Subcutaneous abdominal adipose tissue (tissue), 5 donors: ENCODE data around the gene SLC38A5.

ENCODE experiments used
- H3K27ac ChIP-seq: one replicate; pipeline ENCODE4 v1.7.0; 2013; ENCODE audit warnings: low read depth, mild to moderate bottlenecking, inconsistent platforms, low read length, moderate library complexity
- H3K27me3 ChIP-seq, 5 donors: one replicate each; pipeline ENCODE4 v1.7.0; 2013; ENCODE audit warnings: low read length in 5 of 5, inconsistent platforms in 1 of 5; ENCODE audit not compliant: control insufficient read depth in 5 of 5, insufficient read depth in 4 of 5
- H3K36me3 ChIP-seq, 5 donors: one replicate each; pipeline ENCODE4 v1.7.0; 2013; ENCODE audit warnings: low read length in 5 of 5; ENCODE audit not compliant: control insufficient read depth in 5 of 5, insufficient read depth in 5 of 5
- H3K4me1 ChIP-seq, 5 donors: one replicate each; pipeline ENCODE4 v1.7.0; 2013; ENCODE audit warnings: low read length in 5 of 5, mild to moderate bottlenecking in 3 of 5, moderate library complexity in 1 of 5; ENCODE audit not compliant: control insufficient read depth in 5 of 5, insufficient read depth in 5 of 5
- H3K4me3 ChIP-seq, 5 donors: one replicate each; pipeline ENCODE4 v1.7.0; 2013; ENCODE audit warnings: low read length in 5 of 5, low read depth in 1 of 5
- H3K9ac ChIP-seq, 5 donors: one replicate each; pipeline ENCODE4 v1.7.0; 2013; ENCODE audit warnings: low read length in 5 of 5, mild to moderate bottlenecking in 4 of 5, moderate library complexity in 3 of 5
- H3K9me3 ChIP-seq, 5 donors: one replicate each; pipeline ENCODE4 v1.7.0; 2013; ENCODE audit warnings: low read length in 5 of 5; ENCODE audit not compliant: control insufficient read depth in 5 of 5
- donor health status: healthy.
- donor health status: healthy.
- donor health status: healthy.
- donor health status: healthy.
- donor health status: healthy.

The SLC38A5 gene

DNA sequence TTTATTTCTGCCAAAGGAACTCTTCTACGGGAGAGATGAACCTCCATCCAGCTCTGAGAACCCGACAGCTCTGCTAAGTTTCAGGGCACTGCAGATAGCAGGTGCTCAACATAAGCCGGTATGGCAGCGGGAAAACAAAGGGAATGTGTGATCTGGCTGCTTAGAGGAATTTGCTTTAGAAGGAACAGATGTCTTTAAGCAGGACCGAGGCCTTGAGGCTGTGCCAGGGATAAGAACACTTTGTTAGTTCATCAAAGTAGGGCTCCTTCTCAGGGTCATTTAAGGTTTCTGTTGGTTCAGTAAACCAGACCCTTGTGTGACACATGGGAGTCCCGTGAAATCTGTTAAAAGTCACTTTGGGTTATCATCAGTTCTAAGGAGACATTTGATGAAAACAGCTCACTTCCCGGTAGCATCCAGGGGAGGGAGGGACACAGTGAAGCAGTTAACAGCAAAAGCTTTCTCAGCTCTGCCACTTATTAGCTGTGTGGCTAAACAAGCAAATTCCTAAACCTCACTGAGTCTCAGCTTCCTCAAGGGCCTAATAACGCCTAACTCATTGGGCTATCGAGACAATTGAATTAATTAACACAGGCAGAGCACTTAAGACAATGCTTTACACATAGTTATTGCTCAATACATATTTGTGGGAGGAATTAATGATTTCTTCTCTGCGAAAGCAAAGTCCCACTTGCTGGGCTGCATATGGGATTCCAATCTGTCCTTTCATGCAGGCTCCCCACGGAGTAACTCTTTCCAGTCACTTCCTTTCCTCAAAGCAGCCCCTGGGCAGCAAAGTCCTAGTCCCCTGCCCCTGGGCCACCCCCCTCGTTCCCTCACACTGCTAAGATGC is 3.0 kb upstream of the SLC38A5 start:
- Histone ChIP-seq H3K27me3 (peaks cover 4 to 15% (median 10%) of the 10 kb centered on the region in 5 donors), H3K4me3 (no peak overlapping the region), H3K27ac (no peak overlapping the region), H3K4me1 (peaks cover 0 to 14% (median 10%) of the 10 kb centered on the region in 5 donors), H3K36me3 (peaks cover 0 to 2% (median 0%) of the 10 kb centered on the region in 5 donors), H3K9ac (no peak overlapping the region), H3K9me3 (peaks cover 0 to 4% (median 0%) of the 10 kb centered on the region in 5 donors)

- Histone ChIP-seq H3K9ac (no peak overlapping the region), H3K36me3 (no peaks in the 10 kb centered on the region), H3K9me3 (peaks cover 0 to 4% (median 0%) of the 10 kb centered on the region in 5 donors), H3K4me1 (peaks cover 0 to 19% (median 13%) of the 10 kb centered on the region in 5 donors), H3K27me3 (peaks cover 7 to 22% (median 12%) of the 10 kb centered on the region in 5 donors), H3K27ac (no peak overlapping the region), H3K4me3 (no peak overlapping the region)
These were observed 2.2 kb upstream of the SLC38A5 start for GRCh38 chrX:48472225-48472624.

- H3K9me3 ChIP-seq: peaks cover 0 to 4% (median 0%) of the 10 kb centered on the region in 5 donors
- no peak overlapping the region for H3K27ac ChIP-seq
- peaks cover 7 to 22% (median 20%) of the 10 kb centered on the region in 5 donors for H3K27me3 ChIP-seq
- no peaks in the 10 kb centered on the region for H3K36me3 ChIP-seq
- no peak overlapping the region for H3K9ac ChIP-seq
- H3K4me3 ChIP-seq: no peak overlapping the region
- peaks cover 0 to 12% (median 6%) of the 10 kb centered on the region in 5 donors for H3K4me1 ChIP-seq
These were observed 1.4 kb upstream of the SLC38A5 start for GRCh38 chrX:48471504-48471903.

DNA sequence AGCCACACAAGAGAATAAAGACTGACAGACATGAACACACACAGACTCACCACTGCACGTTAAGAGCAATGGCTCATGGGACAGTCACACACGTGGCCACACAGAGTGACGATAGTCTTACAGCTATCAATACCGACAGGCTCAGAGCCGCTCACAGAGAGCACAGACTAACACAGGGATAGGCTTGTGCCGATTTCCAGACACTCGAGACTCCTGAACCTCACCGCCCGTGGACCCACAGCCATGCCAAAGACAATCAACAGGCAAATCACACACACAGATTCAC is 716 bp upstream of the SLC38A5 start:
- Histone ChIP-seq H3K27me3 (peaks cover 8 to 23% (median 20%) of the 10 kb centered on the region in 5 donors), H3K9ac (no peak overlapping the region), H3K4me3 (no peak overlapping the region), H3K4me1 (peaks cover 0 to 9% (median 5%) of the 10 kb centered on the region in 5 donors), H3K9me3 (peaks cover 0 to 2% (median 0%) of the 10 kb centered on the region in 5 donors), H3K27ac (no peak overlapping the region), H3K36me3 (no peaks in the 10 kb centered on the region)

DNA sequence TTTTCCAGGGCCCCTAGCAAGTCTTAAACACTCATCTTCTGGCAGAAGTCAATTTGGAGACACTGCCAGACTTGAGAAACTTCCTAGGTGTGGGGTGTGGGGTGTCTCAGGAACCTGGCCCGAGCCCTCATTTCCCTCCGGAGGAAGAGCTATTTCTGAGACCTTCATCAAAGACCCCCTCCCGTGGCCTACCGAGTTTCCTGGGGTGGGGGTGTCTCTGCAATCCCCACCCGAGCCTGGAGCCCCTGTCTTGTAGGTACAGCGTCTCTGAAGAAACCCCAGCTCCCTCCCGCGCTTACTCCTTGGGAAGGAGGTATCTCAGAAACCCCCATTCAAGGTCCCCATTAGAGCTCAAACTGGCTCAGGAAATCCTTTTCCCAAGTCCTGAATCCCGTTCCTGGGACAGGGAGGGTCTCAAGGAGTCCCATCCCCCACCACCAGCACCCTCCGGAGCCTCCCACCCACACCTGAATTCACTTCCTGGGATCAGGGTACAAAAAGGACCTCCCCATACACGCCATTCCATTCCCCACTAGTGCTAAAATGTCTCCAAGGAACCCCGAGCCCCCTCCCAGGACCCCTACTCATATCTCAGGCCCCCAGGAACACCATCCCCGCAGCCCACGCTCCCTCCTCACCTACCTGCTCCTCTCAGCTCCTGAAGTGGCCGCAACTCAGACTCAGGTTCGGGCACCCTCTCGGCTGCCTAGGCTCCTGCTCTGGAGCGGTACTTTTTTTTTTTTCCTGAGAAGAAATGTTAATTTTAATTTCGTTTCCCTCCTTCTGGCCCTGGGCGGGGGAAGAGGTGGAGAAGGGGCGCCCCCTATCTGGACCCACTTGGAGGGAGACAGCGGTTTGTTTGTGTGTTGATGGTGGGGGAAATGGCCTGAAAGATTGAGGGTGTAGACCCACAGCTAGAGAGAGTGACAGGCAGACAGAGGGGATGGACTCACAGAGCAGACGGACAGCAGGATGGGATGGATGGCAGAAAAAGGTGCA is 1.1 kb downstream of the SLC38A5 start:
- Histone ChIP-seq H3K9me3 (peaks cover 0 to 2% (median 0%) of the 10 kb centered on the region in 5 donors), H3K9ac (peak overlapping the region in 2 of 5 donors; percentile 38 to 51), H3K27ac (no peak overlapping the region), H3K36me3 (no peaks in the 10 kb centered on the region), H3K4me1 (peaks cover 0 to 9% (median 5%) of the 10 kb centered on the region in 5 donors), H3K27me3 (peaks cover 15 to 33% (median 28%) of the 10 kb centered on the region in 5 donors), H3K4me3 (peak overlapping the region in 4 of 5 donors; percentile 6 to 42 (median 30))

DNA sequence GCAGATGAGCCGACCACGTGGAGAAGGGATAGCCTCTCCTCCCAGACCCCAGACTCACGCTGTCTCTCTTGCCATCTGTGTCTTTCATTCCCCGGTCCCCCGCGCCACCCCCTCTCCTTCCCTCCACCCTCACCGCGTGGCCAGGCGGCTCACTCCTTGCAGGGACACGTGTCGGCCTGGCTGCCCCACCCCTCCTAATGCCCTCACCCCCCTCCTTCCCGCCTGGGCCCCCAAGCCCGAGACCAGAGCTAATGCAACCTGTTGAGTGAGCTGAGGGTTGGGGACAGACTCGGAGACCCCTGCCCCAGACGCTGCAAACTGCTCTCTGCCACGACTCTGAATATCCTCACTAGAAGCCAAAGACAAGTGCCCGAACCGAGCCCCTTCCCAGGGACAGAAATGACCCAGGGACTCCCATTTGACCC is 1.8 kb downstream of the SLC38A5 start:
- Histone ChIP-seq H3K4me1 (peaks cover 0 to 9% (median 5%) of the 10 kb centered on the region in 5 donors), H3K9ac (peak overlapping the region in 2 of 5 donors; percentile 38 to 51), H3K4me3 (peak overlapping the region in 4 of 5 donors; percentile 4 to 42 (median 30)), H3K9me3 (peaks cover 0 to 2% (median 0%) of the 10 kb centered on the region in 5 donors), H3K27me3 (peaks cover 15 to 33% (median 28%) of the 10 kb centered on the region in 5 donors), H3K36me3 (no peaks in the 10 kb centered on the region), H3K27ac (no peak overlapping the region)

- Histone ChIP-seq H3K4me3 (peak overlapping the region in 2 of 5 donors; percentile 27 to 32), H3K9me3 (peaks cover 0 to 2% (median 0%) of the 10 kb centered on the region in 5 donors), H3K27me3 (peaks cover 19 to 38% (median 28%) of the 10 kb centered on the region in 5 donors), H3K4me1 (peaks cover 0 to 9% (median 5%) of the 10 kb centered on the region in 5 donors), H3K9ac (no peak overlapping the region), H3K27ac (no peak overlapping the region), H3K36me3 (no peaks in the 10 kb centered on the region)
These were observed 2.7 kb downstream of the SLC38A5 start for GRCh38 chrX:48467281-48467761.

GRCh38 chrX:48466696-48467095 is 3.4 kb downstream of the SLC38A5 start:
- no peaks in the 10 kb centered on the region for H3K36me3 ChIP-seq
- H3K27ac ChIP-seq: no peak overlapping the region
- peaks cover 0 to 9% (median 5%) of the 10 kb centered on the region in 5 donors for H3K4me1 ChIP-seq
- H3K9ac ChIP-seq: no peak overlapping the region
- H3K9me3 ChIP-seq: peaks cover 0 to 2% (median 0%) of the 10 kb centered on the region in 5 donors
- no peak overlapping the region for H3K4me3 ChIP-seq
- H3K27me3 ChIP-seq: peaks cover 19 to 38% (median 33%) of the 10 kb centered on the region in 5 donors

GRCh38 chrX:48465336-48465933 is 4.6 kb downstream of the SLC38A5 start:
- Histone ChIP-seq H3K27ac (no peak overlapping the region), H3K9ac (no peak overlapping the region), H3K27me3 (peaks cover 21 to 45% (median 34%) of the 10 kb centered on the region in 5 donors), H3K9me3 (peaks cover 0 to 2% (median 0%) of the 10 kb centered on the region in 5 donors), H3K4me1 (peaks cover 0 to 9% (median 5%) of the 10 kb centered on the region in 5 donors), H3K36me3 (no peaks in the 10 kb centered on the region), H3K4me3 (no peak overlapping the region)
